GM18499 (cell line): ENCODE data around the gene DGKI.

Source experiments
- ATAC-seq: cut with Tn5 transposase; IDR thresholded peaks from one replicate; pipeline ENCODE4 v1.9.1; 2021; ENCODE audit warnings: moderate number of reproducible peaks; ENCODE audit not compliant: insufficient read depth, unreplicated experiment

DGKI gene

DNA sequence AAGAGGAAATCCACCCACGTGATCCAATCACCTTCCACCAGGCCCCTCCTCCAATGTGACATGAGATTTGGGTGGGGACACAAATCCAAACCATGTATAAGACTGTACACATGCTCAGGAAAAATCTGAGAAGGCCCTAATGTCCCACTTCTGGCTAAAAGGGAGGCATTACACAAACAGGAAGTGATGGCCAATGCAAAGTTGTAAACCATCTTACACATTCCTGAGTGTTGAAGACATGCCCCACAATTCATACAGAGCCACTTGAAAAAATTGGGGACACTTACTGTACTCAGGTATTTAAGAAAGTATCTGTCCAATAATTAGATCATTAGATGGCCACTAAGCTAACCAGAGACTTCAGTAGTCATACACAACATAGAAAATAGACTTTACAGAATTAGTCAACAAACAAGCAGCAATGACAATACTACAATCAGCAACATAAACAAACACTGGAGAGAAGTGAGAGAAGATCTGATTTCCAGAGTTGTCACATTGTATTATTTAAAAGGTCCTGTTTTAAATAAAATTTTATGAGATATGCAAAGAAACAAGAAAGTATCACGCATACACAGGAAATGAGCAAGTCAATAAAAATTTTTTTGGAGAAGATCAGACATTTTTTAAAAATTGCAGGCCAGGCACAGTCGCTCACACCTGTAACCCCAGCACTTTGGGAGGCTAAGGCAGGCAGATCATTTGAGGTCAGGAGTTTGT lies 143.3 kb downstream of the DGKI start:
- ATAC-seq: no peak

DNA sequence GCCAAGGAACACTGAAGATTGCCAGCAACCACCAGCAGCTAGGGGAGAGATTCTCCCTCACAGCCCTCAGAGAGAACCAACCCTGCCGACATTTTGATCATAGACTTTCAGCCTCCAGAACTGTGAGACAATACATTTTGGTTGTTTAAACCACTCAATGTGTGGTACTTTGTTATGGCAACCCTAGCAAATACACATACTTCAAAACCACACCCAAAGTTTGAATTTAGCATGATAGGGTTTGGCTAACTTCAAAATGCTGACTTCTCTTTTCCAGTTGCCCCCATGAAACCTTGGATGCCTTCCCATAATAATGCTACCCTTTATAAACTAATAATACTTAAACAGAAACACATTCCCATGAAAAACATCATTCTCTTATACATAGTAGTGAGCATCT lies 149.8 kb downstream of the DGKI start:
- ATAC-seq: no peak

DNA sequence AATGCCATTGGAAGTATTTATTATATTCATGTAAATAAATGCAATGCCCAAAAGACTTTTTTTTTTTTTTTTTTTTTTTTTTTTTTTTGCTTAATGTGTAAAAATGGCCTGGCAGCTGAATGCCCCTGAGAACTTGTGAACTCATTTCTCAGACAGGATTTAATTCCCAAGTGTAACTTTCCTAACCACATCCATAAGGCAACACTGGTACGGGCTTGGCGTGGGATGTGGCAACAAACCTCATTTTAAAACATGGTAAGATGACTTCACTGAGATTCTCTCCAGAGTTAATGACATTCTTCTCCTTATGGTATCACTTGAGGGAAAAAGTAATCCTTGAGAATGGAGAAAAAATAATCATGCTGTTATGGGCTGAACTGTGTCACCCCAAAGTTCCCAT lies 150.4 kb downstream of the DGKI start:
- ATAC-seq: no peak

DNA sequence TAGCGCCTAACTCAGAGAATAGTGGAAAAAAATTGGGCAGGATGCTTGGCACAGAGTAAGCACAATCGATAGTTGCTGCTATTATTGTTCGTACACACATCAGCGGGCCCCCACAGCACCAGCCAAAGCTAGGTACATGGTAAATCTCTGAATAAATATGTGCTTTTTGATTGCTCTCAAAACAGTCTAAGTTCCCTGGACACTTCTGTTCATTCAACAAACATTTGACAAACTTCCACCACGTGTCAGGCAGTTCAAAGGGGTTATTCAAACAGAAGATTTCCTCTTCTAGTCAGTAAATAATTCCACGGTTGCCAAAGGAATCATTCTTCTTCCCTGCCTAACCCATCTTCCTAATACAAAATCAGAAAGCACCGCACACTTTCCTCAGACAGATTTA lies 150.8 kb downstream of the DGKI start:
- no peak for ATAC-seq

DNA sequence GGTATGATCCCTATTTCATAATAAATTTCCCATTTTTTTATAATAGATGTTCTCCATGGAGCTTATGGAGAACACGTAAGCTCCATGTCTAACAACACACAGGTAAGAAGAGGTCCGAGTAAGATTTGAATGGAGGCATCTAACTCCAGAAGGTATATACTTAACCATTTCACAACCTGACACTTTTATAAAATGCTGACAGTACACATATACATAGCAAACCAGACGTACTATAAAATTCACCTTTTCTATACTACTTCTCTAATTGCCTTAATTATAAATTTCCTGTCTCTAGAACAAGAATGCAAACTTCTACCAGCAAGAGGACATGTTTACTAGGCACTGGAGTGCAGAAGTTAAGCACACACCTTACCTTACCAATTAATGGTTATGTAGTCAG lies 151.3 kb downstream of the DGKI start:
- no peak for ATAC-seq

DNA sequence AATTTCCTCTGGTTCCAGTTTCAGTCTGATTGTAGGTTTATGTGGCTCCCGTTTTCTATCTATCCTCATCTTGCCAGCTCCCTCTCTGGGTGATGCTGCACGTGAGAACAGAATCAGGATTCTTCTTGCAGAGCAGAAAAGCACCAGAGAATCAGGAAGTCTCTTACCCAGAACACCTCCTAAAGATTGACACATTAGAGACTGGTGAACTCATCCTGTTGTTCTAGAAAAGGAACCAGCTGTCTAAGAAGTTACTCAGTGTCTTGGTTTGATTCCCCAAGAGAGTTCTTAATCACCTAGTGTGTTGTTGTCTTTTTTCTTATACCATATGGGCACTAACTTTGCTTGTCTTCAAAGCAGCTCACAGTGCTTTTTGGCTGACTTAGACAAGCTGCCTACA lies 152.4 kb downstream of the DGKI start:
- ATAC-seq: no peak

DNA sequence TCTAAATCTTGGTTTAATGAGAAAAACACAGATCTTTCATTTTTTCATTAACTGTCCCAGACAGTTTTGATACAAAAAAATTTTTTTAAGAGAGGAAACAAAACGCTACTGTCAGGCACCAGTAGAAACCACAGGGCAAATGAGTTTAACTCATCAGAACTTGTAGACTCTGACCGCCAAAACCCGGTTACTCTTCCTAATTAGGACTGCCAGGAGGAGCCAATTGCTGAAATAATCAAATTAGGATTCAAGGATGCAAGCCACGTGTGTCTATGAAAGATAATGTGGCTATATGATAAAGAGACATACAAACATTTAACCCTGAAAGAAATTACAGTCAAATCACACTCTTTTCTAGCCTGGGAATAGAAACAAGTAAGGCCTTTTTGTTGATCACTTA lies 154.4 kb downstream of the DGKI start:
- no peak for ATAC-seq

DNA sequence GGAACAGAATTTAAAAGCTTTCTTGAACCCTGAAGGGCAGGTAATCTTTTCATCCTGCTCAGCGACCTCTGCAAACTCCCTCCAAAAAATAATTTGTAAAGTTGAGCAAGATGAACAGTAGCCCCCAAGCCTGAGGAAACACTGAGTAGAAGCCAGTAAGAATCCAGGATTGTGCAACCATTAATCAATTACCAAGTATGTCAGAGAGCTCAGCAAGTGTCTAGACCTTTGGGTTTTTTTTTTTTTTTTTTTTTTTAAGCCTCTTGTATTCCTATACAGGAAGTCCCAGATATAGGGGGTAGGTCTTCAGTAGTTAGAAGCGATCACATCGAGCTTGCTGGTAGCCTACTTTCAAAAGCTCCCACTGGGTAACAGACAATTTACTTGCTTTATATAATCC lies 155.2 kb downstream of the DGKI start:
- no peak for ATAC-seq

DNA sequence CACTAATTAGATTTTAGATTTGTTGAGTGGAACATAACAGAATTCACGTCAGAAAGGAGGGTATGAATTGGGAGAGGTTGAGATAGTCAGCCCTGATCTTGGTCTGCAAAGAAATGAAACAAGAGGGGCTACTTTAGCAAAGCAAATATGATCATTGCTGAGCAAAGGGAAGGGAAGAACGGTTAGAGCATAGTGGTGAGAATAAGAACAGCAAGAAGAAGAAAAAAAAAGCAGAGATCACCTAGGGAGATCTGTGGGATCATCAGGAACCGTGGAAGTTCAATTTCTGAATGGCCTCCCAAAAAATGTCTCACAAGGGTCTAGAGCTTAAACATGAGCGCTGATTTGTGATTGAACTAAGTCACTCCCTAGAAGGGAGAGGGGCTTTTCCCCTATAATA lies 156.1 kb downstream of the DGKI start:
- ATAC-seq: no peak

DNA sequence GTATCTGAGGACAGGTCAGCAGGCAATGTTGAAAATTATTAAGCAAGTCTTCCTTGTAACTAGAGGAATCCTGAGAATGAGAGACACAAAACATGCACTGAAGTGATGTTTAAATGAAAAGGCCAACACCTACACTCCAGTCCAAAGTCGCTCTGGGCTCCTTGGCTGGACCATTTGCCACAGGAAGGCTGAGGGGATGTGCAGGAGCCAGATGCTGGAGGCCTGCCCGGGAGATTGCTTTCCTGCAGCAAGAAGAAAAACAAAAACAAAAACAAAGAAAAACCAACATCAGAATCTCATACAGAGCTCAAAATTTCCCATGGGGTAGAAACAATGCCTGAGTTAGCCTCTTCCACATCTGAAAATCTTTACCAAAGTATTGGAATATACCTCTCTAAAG lies 157.0 kb downstream of the DGKI start:
- no peak for ATAC-seq

DNA sequence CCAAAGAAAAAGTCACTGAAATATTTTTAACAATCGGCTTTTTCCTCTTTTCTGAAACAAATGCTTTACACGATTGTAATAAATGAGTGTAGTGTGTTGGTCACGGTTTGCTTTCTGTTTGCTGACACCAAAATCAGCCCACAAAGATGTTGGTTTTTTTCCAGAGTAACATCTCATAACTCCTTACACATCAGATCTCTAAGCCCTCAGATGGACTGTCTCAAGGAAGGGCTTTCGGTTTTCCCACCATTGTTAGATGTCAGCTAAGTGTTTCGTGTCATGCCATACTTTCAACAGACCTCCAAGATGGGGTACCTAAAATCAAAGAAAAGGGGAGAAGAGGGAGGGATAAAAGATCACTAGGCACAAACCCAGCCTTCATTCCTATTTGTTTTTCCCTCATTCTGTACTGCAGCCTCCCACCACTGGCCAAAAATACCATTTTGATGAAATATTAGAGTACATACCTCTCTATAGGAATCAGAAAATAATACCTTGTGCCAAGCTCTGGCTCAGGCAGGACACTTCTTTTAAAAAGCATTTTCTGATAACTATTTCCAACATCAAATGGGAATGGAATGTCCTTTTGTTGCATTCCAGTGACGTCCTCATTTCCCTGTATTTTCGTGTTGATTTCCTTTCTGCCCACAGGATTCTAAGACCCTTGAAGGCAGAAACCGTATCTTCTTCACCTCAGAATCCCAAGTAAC lies 159.1 kb downstream of the DGKI start:
- ATAC-seq: no peak

DNA sequence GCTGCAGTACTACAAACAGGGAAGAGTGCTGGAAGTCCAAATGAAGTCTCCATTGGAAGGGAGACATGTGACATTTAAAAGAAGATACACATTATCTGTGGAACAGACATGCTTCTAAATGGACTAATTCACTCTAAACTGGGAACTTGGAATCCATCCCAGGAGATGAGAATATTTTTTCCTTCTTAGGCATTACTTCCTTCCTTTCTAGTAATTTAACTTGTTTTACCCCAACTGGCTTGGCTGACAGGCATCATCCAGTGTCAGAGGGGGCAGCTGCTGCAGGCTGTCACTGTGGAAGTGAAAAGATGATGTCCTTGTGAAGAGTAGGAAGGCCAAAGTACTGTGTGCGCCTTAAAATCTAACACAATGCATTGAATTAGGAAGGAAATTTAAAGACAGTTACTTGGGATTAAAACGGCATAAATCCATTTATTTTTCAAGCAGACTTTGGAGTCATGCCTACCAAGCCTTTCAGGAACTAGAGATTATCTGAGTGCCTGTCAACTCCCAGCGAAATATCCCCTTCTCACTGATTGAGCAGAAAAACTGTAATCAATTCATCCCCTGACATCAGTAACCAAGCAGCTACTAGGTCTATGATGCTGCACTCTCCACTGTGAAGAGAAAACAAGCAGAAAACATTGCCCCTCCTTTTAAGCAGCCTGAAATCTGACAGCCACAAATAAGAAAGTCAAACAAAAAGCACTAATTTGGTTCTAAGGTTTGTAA lies 161.2 kb downstream of the DGKI start:
- ATAC-seq: no peak

DNA sequence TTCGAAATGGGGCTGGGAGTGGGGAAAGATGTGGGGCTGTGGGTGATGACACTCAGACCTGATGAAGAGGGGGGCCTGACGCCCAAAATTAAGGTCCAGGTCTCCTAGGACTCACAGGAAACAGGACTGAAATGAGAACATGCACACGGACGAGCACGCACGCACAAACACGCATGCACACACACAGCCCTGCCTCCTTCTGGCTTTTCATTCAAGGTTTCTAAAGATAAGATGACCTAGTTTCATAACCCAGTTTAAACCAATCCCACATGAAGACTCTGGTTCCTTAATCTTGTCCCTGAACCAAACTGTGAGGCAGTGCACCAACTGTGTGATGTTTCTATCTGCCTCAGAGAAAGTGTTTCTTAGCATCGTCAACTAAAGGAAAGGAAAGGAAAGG lies 162.0 kb downstream of the DGKI start:
- ATAC-seq: no peak

DNA sequence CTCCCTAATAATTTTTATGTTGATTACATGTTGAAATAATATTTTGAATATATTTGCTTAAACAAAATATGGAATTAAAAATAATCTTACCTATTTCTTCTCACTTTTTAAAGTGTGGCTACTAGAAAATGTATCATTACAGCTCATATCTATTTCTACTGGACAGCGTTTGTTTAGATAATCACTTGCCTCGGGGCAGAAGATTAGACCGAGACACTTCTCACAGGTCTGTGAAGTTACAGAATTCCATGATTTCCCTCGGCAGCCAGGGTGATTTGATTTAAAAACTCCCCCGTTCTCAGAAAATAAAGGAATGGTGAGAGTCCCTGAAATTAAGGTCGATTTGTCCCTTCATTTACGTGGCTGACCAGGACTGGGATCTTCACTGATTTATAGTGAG lies 162.5 kb downstream of the DGKI start:
- no peak for ATAC-seq

DNA sequence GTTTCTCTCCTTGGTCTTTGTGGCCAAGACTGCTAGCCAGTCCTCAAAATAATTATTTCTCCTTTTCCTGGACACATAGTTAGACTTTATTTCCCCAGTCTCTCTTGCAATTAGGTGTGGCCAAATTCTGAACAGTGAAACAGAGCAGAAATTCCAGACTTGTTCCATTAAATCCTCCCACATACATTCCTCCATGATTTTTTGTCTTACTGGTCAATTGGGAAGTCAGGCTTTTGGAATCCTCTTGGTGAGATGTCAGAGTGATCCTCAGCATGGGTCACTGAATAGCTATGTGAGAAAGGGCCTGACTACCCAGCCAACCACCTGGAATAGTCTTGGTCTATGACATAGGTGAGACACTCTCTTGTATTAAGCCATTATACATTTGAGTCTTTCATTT lies 164.2 kb downstream of the DGKI start:
- ATAC-seq: no peak

DNA sequence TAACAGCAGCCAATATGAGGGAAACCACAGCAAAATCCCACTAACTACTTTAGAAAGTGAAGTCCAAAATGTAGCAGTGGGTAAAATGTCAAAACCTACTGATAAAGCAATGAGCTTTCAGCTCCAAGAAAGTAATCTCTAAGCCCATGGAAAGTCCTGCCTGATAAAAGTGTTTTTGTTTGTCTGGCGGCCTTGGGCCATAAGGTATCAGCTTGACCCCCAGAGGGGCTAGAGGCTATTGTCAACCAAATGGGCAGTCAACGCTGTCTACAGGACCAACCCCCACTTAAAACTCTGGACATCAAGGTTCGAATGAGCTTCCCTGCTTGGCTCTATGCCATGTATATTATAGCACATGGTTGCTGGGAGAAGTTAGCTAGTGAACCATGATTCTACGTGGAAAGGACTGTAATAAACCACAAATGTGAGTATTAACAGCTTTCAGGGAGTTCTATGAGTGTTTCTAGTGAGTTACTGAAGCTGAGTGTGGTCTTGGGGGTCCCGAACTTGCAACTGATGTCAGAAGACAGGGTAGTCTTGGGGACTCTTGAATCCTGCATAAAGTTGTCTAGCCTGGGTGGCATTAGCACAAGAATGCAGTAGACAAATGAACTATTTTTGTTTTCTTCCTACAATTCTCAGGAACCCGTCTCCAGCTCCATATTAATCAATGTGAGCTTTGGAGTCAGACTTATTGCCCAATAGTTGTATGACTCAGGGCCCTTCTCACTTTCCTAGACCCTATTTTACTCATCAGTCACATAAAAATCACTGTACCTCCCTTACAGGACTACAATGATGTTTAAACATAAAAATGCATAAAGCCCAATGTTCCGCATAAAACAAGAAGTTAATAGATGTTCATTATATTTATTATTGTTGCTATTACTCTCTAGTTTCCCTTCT lies 164.9 kb downstream of the DGKI start:
- no peak for ATAC-seq

DNA sequence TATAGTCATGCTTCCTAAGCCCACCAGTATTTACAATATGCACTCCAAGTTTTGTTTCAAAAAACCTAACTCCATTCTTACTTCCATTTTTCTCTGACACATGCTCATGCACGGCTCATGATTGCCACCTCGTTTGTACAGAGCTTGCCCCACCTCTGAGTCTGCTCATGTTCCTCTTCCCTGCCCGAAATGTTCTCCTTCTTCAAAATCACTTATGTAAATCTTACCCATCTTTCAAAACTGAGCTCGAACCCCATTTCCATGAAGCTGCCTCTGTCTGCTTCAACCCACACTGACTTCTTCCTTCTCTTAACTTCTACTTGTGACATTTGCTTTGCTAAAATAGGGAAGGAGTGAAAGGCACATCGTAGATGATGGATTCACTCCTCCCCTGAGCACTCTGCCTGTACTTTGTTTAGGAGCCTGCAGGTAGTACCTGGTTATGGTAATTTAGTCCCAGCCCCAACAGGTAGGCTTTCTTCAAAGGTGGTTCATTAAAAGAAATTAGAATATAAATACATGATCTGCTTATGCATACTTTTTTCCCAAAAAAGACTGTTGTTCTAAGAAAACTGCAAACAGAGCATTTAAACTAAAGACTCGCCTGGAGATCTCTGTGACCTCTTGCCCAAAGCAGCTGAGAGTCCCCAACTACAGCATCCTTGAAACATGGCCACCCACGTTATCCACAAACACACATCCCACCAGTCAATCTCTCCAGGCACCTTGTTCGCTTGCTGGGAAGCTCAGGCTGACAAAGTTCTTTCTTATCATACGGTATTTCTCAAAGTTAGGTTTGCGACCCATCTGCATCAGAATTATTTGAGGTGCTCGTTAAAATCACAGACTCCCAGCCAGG lies 172.0 kb downstream of the DGKI start:
- no peak for ATAC-seq

DNA sequence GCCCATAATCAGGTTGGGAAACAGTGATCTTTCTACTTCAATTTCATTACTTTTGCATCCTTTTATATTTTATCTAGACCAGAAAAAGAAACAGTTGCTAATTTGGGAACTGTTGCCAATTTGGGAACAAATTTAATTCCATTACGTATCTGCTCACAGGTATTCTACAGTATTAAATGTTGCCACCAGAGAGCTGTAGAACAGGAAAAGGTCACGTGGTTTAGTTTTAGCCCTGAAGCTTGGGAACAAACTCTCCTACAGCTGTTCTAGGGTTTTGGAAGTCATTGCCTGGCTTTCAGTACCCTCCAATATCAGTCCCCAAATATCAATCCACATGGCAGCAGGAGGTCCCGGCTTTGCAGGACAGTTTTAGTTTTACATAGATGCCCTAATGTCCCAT lies 172.7 kb downstream of the DGKI start:
- ATAC-seq: no peak

DNA sequence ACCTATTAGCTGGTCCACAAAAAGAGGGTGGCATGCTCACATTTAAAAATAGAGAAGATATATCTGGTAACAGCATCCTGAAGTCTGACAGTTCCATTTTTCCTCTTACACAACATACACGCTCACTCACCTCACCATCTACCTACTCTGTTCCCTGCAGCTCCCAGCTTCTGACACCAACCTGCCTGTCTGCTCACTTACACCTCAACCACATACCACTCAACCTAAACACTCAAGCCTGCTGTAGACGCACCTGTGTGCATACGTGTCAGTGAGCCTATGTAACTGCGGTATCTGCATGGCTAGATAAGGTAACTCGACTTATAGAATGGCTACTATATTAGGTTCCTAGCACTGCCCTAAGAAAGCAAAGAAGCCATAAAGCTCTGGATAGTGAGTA lies 174.9 kb downstream of the DGKI start:
- no peak for ATAC-seq
